WI38 (cell line): ENCODE measurements around the gene TBX19.

Experiments
- H3K4me3 ChIP-seq: 2 replicates; pipeline ENCODE4 v1.5.1; 2011; ENCODE audit warnings: low read depth, mild to moderate bottlenecking, control low read depth, low read length
- TF ChIP-seq, protein P1 (sequence below): IDR thresholded peaks from 2 replicates; pipeline ENCODE4 v1.5.1; 2012; ENCODE audit warnings: low read depth, mild to moderate bottlenecking, control low read depth, low read length

Gene TBX19

DNA sequence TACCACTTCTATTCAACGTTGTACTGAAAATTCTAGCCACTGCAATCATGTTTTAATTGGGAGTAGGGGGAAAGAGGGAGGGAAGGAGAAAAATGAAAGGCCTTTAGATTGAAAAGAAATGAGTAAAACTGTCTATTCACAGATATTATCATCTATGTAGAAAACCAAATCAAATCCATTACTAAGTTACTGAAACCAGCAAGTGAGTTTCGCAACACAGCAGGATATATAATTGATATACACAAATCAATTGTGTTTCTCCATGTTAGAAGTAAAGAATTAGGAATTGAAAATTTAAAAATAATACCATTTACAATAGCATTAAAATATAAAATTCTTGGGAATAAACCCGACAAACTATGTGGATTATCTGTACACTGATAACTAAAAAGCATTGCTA lies 35.6 kb upstream of the TBX19 start:
- TF ChIP-seq, protein P1, sequence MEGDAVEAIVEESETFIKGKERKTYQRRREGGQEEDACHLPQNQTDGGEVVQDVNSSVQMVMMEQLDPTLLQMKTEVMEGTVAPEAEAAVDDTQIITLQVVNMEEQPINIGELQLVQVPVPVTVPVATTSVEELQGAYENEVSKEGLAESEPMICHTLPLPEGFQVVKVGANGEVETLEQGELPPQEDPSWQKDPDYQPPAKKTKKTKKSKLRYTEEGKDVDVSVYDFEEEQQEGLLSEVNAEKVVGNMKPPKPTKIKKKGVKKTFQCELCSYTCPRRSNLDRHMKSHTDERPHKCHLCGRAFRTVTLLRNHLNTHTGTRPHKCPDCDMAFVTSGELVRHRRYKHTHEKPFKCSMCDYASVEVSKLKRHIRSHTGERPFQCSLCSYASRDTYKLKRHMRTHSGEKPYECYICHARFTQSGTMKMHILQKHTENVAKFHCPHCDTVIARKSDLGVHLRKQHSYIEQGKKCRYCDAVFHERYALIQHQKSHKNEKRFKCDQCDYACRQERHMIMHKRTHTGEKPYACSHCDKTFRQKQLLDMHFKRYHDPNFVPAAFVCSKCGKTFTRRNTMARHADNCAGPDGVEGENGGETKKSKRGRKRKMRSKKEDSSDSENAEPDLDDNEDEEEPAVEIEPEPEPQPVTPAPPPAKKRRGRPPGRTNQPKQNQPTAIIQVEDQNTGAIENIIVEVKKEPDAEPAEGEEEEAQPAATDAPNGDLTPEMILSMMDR: no peak
- H3K4me3 ChIP-seq: no peak overlapping the region

DNA sequence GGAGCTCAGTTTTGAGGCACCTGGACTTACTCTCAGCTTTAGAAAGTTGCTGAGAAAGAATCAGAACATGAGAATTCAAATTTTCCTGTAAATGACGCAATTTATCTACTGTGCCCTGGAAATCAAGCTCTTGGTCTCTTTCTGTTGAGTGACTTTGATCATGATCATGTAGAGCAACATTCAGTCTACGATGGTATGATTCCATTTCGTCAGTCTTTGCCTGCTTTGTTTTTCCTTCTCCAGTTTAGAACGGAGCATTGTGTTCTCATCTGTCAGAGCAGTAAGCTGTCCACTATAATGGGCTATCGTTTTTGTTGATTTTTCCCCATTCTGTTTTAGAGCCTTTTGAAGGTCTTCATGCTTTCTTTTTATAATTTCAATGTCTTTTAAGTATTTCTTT lies 34.2 kb upstream of the TBX19 start:
- TF ChIP-seq, protein P1: no peak

DNA sequence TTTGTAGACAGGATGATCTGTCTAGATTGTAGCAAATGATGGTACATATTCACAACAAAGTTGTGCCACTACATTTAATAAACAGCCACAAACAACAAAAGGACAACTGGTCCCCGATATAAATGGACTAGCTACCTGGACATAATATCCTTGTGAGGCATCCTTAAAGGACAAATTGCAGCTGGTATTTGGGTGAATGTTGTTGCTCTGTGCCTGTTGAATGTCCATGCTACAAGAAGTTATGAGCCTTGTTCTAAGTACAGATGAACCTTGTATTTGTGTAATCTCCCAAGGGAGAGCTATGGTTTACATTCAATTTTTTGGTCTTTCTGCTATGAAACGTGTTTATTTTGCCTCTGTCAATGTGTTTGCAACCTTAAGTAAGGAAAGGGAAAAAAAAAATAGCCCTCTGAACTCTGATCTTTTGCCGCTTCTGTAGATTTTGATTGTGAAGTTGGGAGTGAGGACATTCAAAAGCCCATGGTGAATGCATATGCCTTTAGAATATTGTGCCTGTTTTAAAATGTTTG lies 28.4 kb upstream of the TBX19 start:
- H3K4me3 ChIP-seq: no peak overlapping the region
- TF ChIP-seq, protein P1: no peak

More for the DNA sequence above, 34.2 kb upstream of the TBX19 start:
- no peak overlapping the region for H3K4me3 ChIP-seq

DNA sequence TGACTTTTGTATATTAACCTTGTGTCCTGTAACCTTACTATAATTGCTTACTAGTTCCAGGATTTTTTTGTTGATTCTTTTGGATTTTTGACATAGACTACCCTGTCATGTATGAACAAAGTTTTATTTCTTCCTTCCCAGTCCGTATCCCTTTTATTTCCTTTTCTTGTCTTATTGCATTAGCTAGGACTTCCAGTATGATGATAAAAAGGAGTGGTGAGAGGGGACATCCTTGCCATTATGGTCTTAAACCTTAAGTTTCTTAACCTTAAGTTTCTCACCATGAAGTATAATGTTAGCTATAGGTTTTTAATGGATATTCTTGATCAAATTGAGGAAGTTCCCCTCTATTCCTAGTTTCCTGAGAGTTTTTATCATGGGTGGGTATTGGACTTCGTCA lies 24.5 kb upstream of the TBX19 start:
- TF ChIP-seq, protein P1: no peak
- no peak overlapping the region for H3K4me3 ChIP-seq

- TF ChIP-seq, protein P1: no peak
- H3K4me3 ChIP-seq: no peak overlapping the region
These were observed 23.3 kb upstream of the TBX19 start for GRCh38 chr1:168257397-168257796.

- TF ChIP-seq, protein P1: no peak
- no peak overlapping the region for H3K4me3 ChIP-seq
These were observed 21.1 kb upstream of the TBX19 start for GRCh38 chr1:168259567-168259966.

- TF ChIP-seq, protein P1: no peak
- no peak overlapping the region for H3K4me3 ChIP-seq
These were observed 20.3 kb upstream of the TBX19 start for GRCh38 chr1:168260393-168260792.
